DMS79 treated with DMSO at 0.1 percent for 48 hours (cell line): ENCODE measurements around the gene NEK5.

Experiments used
- DNase-seq: peaks from one replicate; lab custom pipeline; 2025; lab: John Stamatoyannopoulos, UW

Gene NEK5

DNA sequence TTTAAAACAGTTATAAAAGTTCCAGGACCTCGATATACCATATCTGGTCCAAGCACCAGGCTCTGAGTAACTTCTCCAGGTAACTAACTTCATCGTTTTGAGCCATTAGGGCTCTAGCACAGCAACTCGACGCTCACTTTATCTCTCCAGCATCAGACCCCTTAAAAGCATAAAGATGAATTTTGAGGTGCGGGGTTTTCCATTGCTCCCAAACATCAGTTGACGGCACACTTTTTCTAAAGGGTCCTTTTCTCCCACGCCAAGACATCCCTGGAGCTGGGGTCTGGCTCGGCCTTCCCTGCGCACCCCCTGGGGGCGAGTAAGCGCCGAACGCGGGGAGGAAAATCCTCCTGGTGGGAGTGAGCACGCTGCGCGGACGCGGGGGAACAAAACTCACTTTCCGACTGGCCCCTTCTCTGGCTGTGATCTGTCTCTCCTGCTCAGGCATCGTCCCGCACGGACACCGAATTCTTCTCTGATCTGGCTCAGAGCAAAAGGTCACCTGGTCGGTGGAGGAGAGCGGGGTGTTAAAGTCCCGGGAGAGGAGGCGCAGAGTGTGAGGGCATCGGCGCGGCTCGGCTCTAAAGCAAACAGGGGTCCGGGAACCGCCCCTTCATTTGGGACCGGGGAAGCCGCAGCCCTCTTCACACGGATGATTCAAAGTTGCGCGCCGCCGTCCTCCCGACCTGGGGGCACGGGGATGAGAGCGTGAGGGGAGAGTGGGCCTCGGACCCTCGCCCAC, 117.8 kb downstream of the NEK5 start, which contains the start of gene ATP7B:
Gene ATP7B, minus strand, starts transcription at position 561 of the 742 bp plus-strand sequence. Its CDS starts 113 bp downstream, at position 448.
- no peak for DNase-seq

DNA sequence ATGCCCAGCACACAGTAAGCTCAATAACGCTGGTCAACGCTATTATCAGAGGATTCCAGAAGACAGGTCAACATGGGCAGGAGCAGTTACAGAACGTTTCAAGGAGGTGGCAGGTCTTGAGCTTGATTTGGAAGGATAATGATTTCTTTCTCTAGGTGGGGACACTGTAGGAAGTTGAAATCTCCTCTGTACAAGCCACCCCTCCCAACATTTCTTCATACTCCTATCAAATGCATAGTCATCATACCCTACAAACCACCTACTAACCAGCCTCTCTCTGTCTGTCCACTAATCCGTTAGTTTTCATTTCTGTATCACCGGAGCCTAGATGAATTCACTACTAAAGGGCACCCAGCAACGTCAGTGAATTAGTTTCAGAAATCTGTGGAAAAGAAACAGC, 118.9 kb downstream of the NEK5 start:
- no peak for DNase-seq

DNA sequence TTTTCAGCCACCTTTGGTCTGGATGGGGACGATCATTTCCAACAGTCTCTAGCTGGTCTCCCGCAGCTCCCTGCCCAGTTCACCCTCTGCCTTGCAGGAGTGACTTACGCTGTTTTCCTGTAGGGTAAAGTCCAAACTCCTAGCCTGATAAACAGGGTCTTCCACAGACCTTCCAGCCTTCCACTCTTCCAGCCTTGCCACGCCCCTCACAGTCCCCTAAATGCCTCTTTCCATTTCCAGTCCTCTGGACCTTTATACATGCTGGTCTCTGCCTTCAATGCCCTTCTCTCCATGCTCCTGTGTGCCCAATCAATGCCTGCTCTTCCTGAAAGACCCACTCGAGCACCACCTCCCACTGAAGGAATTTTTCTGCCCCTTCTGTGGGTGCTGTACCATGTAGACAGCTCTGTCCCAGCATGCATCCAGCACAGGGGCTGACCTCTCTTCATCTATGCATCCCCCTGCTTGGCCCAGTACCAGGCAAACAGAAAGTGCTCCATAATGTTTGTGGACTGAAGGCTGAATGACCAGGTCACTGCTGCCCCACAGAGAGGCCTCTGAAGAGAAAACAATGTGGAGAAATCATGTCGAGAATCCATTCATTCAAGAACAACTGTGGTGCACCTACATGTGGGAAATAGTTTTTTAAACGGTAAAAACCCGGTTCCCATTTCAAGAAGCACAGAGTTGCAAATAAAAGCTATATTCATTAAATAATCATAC, 122.2 kb downstream of the NEK5 start:
- DNase-seq = no peak

- no peak for DNase-seq
Measured at GRCh38 chr13:52005841-52006522, 122.9 kb downstream of the NEK5 start.

- DNase-seq = no peak
Measured at GRCh38 chr13:52004511-52005170, 124.2 kb downstream of the NEK5 start.

DNA sequence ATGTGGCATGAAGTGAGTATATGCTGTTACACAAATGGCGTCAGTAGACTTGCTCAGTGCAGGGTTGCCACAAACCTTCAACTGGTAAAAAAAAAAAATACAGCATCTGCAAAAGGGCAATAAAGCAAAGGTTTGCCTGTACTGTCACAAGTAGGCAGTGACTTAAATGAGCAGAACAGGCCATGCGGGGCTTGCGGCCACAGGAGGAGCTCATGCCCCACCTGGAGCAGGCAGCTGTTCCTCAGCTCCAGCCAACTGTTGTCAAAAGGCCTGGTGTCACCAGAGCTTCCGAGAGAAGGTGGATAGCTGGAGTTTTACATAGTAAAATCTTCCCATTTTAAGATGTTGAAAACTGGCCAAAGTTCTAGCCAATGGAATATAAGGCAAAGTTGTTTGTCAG, 125.3 kb downstream of the NEK5 start:
- no peak for DNase-seq

DNA sequence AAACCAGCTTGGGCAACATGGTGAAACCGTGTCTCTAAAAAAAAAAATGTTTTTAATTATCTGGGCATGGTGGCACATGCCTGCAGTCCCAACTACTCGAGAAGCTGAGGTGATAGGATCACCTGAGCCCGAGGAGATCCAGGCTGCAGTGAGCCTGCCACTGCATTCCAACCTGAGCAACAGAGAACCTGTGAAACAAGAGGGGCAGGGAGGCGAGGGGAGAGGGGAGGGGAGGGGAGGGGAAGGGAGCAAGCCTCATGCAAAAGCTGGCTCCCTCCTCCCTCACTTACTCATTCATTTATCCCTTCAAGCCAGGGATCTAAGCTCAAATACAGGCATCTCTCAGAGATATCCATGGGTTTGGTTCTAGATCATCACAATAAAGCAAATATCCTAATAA, 126.5 kb downstream of the NEK5 start:
- no peak for DNase-seq

GRCh38 chr13:52001120-52001731, 127.6 kb downstream of the NEK5 start:
- DNase-seq = peak; percentile 14

- no peak for DNase-seq
Measured at GRCh38 chr13:51999921-52000320, 129.0 kb downstream of the NEK5 start.

DNA sequence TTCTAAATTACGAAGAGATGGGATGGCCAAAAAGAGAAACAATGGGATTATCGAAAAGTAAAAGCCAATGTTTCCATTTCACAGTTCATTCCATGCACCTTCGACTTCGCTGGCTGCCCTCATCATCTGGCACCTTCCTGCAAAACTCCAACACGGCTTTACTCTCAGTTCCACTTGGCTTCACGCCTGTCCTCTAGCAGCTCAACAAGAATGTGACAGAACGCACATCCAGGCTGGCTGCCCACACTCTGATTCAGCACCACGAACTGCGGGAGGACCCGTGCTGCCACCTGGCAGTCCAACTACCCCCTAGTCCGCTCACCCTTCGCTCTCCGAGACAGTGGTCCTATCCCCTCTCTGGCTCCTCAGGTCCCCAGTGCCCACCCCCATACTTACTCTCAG, 129.4 kb downstream of the NEK5 start:
- DNase-seq = peak; percentile 30

GRCh38 chr13:51998723-51999509, 130.0 kb downstream of the NEK5 start:
- peak; percentile 33 for DNase-seq

GRCh38 chr13:51997641-51998330, 131.1 kb downstream of the NEK5 start:
- DNase-seq = no peak

DNA sequence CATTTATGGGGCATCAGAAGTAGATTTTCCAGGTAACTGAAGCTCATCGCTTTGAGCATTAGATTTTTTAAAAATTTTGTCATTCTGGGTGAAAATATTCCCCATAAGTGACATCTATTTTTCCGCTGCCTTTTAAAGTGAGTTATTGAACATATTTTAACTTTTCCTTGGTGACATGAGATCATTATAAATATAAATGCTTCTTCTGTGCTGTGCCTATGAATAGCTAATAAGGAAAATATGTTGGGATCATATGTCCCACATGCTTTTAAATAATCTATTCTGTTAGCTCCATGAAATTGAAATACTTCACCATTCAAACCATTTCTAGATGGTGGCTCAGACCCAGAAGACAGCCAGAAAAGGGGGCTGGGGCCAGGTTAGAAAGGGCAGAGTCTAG, 131.7 kb downstream of the NEK5 start:
- DNase-seq = no peak

DNA sequence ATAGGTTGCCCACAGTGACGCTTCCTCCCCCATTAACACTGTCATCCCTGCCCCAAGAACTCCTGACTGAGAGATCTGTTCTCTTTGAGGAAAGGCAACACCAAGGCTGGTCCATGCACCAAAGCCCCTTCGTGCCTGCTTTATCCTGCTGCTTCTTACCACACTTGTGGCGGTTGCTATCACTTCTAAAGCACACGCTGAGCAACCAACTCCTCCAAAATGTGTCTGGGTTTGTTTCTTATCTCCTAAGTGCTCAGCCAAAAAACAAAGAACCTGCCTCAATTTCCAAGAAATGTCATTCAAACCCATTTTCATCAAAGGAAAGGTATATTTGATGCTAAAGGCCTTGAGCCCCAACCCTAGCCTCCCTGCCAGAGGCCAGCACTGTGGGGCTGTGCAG, 132.2 kb downstream of the NEK5 start:
- no peak for DNase-seq

GRCh38 chr13:51995677-51996551, 133.0 kb downstream of the NEK5 start:
- no peak for DNase-seq

DNA sequence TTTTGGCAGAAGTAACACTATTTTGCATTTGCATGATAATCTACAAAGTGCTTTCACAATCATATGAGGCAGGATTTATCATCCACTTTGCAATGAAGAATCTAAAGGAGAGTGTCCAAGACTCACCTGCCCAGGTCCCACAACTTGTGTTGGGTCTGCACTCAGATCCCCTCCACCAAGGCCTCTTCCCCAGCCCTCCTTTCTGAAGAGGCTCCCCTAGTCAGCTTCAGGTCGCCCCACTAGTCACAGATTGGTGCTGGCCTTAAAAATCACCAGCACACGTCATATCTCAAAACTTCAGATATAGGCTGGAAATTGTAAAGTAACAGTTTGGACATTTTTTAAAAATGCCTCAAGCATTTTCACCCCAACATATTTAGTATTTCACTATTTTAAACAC, 135.2 kb downstream of the NEK5 start:
- no peak for DNase-seq

- DNase-seq = no peak
Measured at GRCh38 chr13:51988988-51989618, 139.8 kb downstream of the NEK5 start.
